HG02798 (cell line): ENCODE results near the gene ROBO2.
"Not testable (repeated sequence)": the region's sequence is repeated elsewhere in the genome, so short reads cannot be mapped to it uniquely, and the experiment has no call there.

ENCODE experiments used
- ATAC-seq: cut with Tn5 transposase; IDR thresholded peaks from one replicate; pipeline ENCODE4 v1.9.1; 2021; ENCODE audit warnings: mild to moderate bottlenecking; ENCODE audit not compliant: unreplicated experiment, poor library complexity

The ROBO2 gene

GRCh38 chr3:77380136-77380535 is 340.2 kb downstream of the ROBO2 start:
- ATAC-seq = no peak

- no peak for ATAC-seq
These were observed 341.5 kb downstream of the ROBO2 start for GRCh38 chr3:77381431-77381830.

- ATAC-seq = no peak
These were observed 352.3 kb downstream of the ROBO2 start for GRCh38 chr3:77392181-77392580.

- ATAC-seq = no peak
These were observed 354.1 kb downstream of the ROBO2 start for GRCh38 chr3:77394046-77394445.

- ATAC-seq = no peak
These were observed 365.0 kb downstream of the ROBO2 start for GRCh38 chr3:77404871-77405270.

DNA sequence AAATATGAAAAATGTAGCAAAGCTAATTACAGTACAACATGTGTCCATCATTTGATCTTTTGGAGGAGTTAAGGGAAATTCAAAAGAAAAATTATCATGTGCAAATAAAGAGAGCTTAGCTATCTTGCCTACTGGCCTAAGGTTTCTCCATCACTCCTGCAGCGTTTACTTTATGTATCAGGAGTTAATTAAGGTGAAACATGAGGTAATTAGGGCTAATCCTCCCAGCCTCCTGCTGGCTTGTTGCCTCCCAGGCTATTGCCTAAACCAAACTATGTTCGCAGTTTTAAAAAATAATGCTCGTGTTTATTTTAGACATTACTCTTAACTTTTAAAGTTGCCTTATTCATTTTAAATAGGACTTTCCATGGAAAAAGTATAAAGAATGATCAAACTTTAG is 367.5 kb downstream of the ROBO2 start:
- ATAC-seq = no peak

DNA sequence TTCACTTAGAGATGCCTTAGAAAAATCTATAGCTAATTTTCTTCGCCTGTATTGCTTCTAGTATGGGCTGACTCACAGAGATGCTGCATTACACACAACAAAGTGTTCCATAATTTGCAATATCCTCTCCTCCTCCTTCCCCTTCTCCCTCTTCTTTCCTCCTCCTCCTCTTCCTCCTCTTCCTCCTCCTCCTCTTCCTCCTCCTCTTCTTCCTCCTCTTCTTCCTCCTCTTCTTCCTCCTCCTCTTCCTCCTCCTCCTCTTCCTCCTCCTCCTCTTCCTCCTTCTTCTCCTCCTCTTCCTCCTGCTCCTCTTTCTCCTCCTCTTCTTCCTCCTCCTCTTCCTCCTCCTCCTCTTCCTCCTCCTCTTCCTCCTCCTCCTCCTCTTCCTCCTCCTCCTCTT is 370.4 kb downstream of the ROBO2 start:
- not testable (repeated sequence) for ATAC-seq

- ATAC-seq = no peak
These were observed 371.4 kb downstream of the ROBO2 start for GRCh38 chr3:77411334-77411733.

GRCh38 chr3:77412021-77412438 is 372.1 kb downstream of the ROBO2 start:
- no peak for ATAC-seq

GRCh38 chr3:77412584-77412983 is 372.7 kb downstream of the ROBO2 start:
- no peak for ATAC-seq

DNA sequence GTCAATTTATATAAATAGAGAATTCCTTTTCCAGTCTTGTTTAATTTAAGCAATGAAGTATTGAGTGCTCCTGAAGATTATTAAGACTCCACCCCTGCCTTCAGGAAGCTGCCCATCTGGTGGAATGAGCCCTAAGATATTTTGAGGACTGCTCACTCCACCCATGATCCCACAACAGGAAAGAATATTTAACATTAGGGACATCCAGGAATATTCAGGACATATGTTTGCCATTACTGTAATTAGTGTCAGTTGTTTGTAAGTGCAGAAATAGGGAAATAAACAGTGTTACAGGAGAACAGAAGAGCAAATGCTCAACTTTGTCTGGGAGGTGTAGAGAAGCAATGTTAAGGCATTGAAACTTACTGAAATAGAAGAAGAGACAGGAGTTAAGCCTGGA is 375.0 kb downstream of the ROBO2 start:
- ATAC-seq = no peak

GRCh38 chr3:77420336-77420735 is 380.4 kb downstream of the ROBO2 start:
- ATAC-seq = no peak

DNA sequence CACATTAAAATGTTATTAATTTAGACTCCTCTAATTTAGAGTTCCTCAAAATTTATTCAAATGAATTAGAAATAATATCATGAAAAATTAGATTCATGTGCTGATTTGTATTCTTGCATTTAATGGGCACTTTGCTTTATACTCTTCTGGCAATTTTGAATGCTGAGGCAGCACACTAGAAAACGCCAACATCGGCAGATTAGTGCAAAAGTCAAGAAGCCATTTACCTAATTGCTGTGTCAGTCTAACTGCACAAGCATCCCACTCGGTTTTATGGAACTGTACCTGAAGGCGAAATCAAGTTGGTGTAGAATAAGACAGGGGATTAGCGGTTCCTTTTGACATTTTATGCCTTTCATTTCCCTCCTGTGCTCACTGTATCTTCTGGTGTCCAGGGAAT is 382.0 kb downstream of the ROBO2 start:
- ATAC-seq = no peak

- ATAC-seq = no peak
These were observed 386.6 kb downstream of the ROBO2 start for GRCh38 chr3:77426531-77426930.

DNA sequence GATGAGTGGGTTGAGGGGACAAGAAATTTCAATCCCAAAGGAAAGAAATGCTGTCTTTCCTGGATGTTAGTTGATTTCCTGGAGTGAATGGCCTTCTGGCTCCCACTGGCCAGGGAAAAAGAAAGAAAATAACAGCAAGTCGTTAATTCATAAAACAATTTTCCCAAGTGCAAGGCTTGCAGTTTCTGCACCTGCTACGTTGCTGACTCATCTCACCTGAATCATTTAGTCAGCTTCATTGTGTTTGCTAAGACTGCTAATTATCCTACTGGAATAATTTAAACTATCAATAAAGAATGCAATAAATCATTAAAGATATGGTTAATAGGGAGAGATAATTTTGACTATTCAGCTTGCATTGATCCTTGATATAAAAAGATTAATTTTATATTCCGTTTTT is 387.6 kb downstream of the ROBO2 start:
- ATAC-seq = no peak

GRCh38 chr3:77436908-77437307 is 397.0 kb downstream of the ROBO2 start:
- ATAC-seq = no peak

GRCh38 chr3:77446084-77446483 is 406.2 kb downstream of the ROBO2 start:
- no peak for ATAC-seq

DNA sequence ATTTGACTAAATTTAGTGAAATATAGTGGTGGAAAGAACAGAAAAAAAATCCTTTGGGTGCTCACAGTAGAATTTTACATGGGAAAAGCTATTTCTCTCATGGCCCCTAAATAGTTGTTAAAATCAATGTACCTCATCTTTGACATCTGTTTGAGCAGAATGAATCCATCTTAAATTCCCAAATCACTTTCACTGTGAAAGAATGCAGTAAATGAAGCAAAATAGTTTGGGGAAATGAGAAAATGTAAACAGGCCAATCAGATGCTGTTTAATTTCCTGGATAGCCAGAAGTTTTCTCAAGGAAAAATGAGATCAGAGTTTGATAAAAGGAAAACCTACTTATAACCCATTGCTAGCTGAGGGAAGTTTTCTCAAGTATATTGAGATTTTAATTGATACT is 406.9 kb downstream of the ROBO2 start:
- no peak for ATAC-seq

DNA sequence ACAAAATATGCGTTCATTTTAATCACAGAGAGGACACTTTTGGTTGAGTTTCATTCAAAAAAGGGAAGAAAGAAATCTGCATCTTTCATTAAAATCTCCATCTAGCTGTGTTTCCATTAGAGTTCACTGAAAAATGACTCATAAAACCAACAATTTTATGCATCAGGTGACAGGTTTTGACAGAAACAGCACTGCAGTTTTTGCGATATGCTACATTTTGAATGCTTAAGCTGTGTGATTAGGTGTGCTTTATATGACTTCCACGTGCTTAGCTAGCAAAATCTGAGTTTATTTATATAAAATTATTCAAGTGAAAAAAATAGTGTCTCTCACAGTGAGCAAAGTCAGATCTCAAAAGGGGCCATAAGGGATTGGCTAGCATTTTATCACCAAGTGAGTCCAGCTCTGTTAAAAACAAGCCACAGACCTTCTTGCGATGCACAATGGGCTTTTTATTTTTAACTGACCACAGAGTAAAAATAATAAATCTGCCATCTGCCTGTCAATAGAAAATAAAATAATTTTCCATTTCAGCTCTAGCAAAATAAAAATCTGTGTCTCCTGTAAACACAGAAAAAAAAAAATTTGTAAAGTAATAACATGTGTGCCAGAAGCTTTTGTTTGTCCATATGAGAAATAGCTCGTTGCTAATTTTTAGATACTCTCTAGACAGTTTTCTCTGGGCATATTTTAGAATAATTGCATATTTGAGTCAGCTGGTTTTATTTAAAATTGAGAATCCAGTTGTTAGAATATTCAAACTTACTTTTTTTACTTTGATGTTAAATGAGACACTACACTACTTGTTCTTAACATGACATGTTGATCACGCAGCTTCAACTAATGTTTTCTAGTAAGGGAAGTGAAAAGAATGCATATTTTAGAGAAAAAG is 409.8 kb downstream of the ROBO2 start:
- no peak for ATAC-seq

- ATAC-seq = no peak
These were observed 416.5 kb downstream of the ROBO2 start for GRCh38 chr3:77456431-77456830.

- ATAC-seq = no peak
These were observed 417.0 kb downstream of the ROBO2 start for GRCh38 chr3:77456906-77457305.

DNA sequence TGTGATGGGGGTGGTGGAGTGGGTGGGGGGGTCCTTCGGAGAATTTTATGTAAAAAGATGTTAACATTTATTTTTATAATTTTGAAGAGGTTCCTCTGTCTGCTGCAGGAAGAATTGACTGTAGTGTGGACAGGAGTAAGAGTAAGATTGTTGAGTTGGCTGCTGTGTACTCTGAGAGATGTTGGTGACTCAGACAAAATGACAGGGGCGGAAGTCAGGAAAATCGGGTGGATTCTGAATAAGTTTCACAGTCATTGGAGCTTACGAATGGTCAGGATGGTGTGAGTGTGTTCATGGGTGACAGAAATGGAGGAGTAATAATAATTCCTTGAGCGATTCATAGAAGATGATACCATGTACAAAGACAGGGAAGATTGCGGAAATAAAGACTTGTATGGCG is 420.0 kb downstream of the ROBO2 start:
- no peak for ATAC-seq
